GM23338 (cell line): ENCODE results near the gene FPGS. TPM values are rescaled to one million over a fixed set of nuclear protein-coding genes. Genes with fewer than 3 reads are reported as not detected.

Source experiments
- ATAC-seq: fragments of 200-7000 bp; cut with Tn5 transposase; 3 replicates; pipeline ENCODE4 v1.9.1; 2020
- DNase-seq: peaks from one replicate; pipeline ENCODE4 v3.0.0-alpha.2; 2015; ENCODE audit warnings: low spot score
- H2AFZ ChIP-seq: fragments of 200-600 bp; sonication (generic); 2 replicates; pipeline ENCODE4 v1.8.0; 2016; ENCODE audit warnings: antibody characterized with exemption, mild to moderate bottlenecking, moderate library complexity
- H3F3A ChIP-seq: fragments of 200-600 bp; sonication (generic); replicated peaks from 2 replicates; pipeline ENCODE4 v1.8.0; 2017; ENCODE audit warnings: antibody characterized with exemption, mixed run types, low read depth
- H3K27ac ChIP-seq: fragments of 200-600 bp; sonication (generic); 2 replicates; pipeline ENCODE4 v1.6.1; 2016; ENCODE audit warnings: low read depth
- H3K27me3 ChIP-seq: fragments of 200-600 bp; sonication (generic); 2 replicates; pipeline ENCODE4 v1.8.0; 2016; ENCODE audit warnings: mild to moderate bottlenecking, mixed run types, moderate library complexity; ENCODE audit not compliant: insufficient read depth
- H3K36me3 ChIP-seq: fragments of 200-600 bp; sonication (generic); 2 replicates; pipeline ENCODE4 v1.8.0; 2016; ENCODE audit warnings: mild to moderate bottlenecking; ENCODE audit not compliant: insufficient read depth
- H3K4me1 ChIP-seq: fragments of 200-600 bp; sonication (generic); 2 replicates; pipeline ENCODE4 v1.8.0; 2016; ENCODE audit warnings: mild to moderate bottlenecking, moderate library complexity; ENCODE audit not compliant: insufficient read depth
- H3K4me2 ChIP-seq: fragments of 200-600 bp; sonication (generic); 2 replicates; pipeline ENCODE4 v1.7.1; 2017; ENCODE audit warnings: mixed run types
- H3K4me3 ChIP-seq: fragments of 200-600 bp; sonication (generic); 2 replicates; pipeline ENCODE4 v1.6.1; 2016; ENCODE audit warnings: mixed run types
- H3K79me2 ChIP-seq: fragments of 200-600 bp; sonication (generic); replicated peaks from 2 replicates; pipeline ENCODE4 v1.8.0; 2017; ENCODE audit warnings: mild to moderate bottlenecking; ENCODE audit not compliant: insufficient read depth
- H3K9me2 ChIP-seq: fragments of 200-600 bp; sonication (generic); 2 replicates; pipeline ENCODE4 v1.8.0; 2017; ENCODE audit not compliant: insufficient read depth
- H4K20me1 ChIP-seq: fragments of 200-600 bp; sonication (generic); replicated peaks from 2 replicates; pipeline ENCODE4 v1.8.0; 2017; ENCODE audit warnings: mild to moderate bottlenecking; ENCODE audit not compliant: insufficient read depth
- H3K27ac Mint-ChIP-seq: 2 replicates; pipeline ENCODE4 v1.8.0; 2020; ENCODE audit warnings: inconsistent platforms, mild to moderate bottlenecking, moderate library complexity, mixed read lengths
- H3K27me3 Mint-ChIP-seq: 3 replicates; pipeline ENCODE4 v1.8.0; 2022; ENCODE audit warnings: low read depth, mild to moderate bottlenecking, moderate library complexity, mixed read lengths, inconsistent platforms; ENCODE audit not compliant: insufficient read depth, poor library complexity
- H3K36me3 Mint-ChIP-seq: 3 replicates; pipeline ENCODE4 v1.8.0; 2021; ENCODE audit warnings: low read depth, mild to moderate bottlenecking, inconsistent platforms, moderate library complexity, mixed read lengths
- H3K4me1 Mint-ChIP-seq: 3 replicates; pipeline ENCODE4 v1.8.0; 2020; ENCODE audit warnings: mild to moderate bottlenecking, inconsistent platforms, mixed read lengths
- H3K4me3 Mint-ChIP-seq: 3 replicates; pipeline ENCODE4 v1.8.0; 2021; ENCODE audit warnings: moderate library complexity, mild to moderate bottlenecking, inconsistent platforms, mixed read lengths
- H3K9me3 Mint-ChIP-seq: 3 replicates; pipeline ENCODE4 v1.8.0; 2020; ENCODE audit warnings: moderate library complexity, mild to moderate bottlenecking, inconsistent platforms, mixed read lengths
- CREB1 ChIP-seq: fragments of 250-450 bp; sonication (Bioruptor Pico); IDR thresholded peaks from 2 replicates; pipeline ENCODE4 v1.5.0; 2020; ENCODE audit warnings: low read depth, mild to moderate bottlenecking, moderate library complexity
- ETS1 ChIP-seq: IDR thresholded peaks from 2 replicates; pipeline ENCODE4 v1.6.1; 2016; ENCODE audit warnings: antibody characterized with exemption
- EZH2 ChIP-seq: fragments of 200-600 bp; sonication (generic); IDR thresholded peaks from one replicate; pipeline ENCODE4 v1.8.0; 2017; ENCODE audit warnings: antibody characterized with exemption, mild to moderate bottlenecking, low read depth; ENCODE audit not compliant: unreplicated experiment
- EZH2phosphoT487 ChIP-seq: fragments of 200-600 bp; sonication (generic); IDR thresholded peaks from one replicate; pipeline ENCODE4 v1.8.1; 2018; ENCODE audit warnings: antibody characterized with exemption; ENCODE audit not compliant: unreplicated experiment
- JUNB ChIP-seq: IDR thresholded peaks from one replicate; pipeline ENCODE4 v1.6.1; 2016; ENCODE audit warnings: antibody characterized with exemption; ENCODE audit not compliant: unreplicated experiment
- NANOG ChIP-seq: IDR thresholded peaks from 2 replicates; pipeline ENCODE4 v1.6.1; 2016; ENCODE audit warnings: antibody characterized with exemption, borderline replicate concordance
- POLR2AphosphoS5 ChIP-seq: IDR thresholded peaks from 2 replicates; pipeline ENCODE4 v1.6.1; 2016; ENCODE audit warnings: antibody characterized with exemption, low read depth
- STAT1 ChIP-seq: IDR thresholded peaks from one replicate; pipeline ENCODE4 v1.6.1; 2016; ENCODE audit warnings: antibody characterized with exemption; ENCODE audit not compliant: unreplicated experiment
- ZNF331 ChIP-seq: fragments of 250-450 bp; sonication (Bioruptor Pico); IDR thresholded peaks from 2 replicates; pipeline ENCODE4 v1.5.0; 2020; ENCODE audit warnings: low read depth, mild to moderate bottlenecking, moderate library complexity
- ZNF462 ChIP-seq: fragments of 250-450 bp; sonication (Bioruptor Pico); IDR thresholded peaks from 2 replicates; pipeline ENCODE4 v1.5.0; 2020; ENCODE audit warnings: mild to moderate bottlenecking, moderate library complexity
- polyA plus RNA-seq: library from polyadenylated mRNA; unstranded; fragments of >200 nt; fragmentation: Nextera tagmentation; extraction: Ambion mirVana; gene quantifications from 2 replicates; pipeline ENCODE4 v1.2.1, GENCODE V29; 2016
- total RNA-seq: library from RNA; depleted of rRNA; stranded (reverse); fragments of >200 nt; shearing (Covaris generic); gene quantifications from 2 replicates; pipeline ENCODE4 v1.2.3, GENCODE V29; 2014
- TF ChIP-seq, protein P1 (sequence below): IDR thresholded peaks from one replicate; pipeline ENCODE4 v1.6.1; 2018; ENCODE audit warnings: antibody characterized with exemption; ENCODE audit not compliant: unreplicated experiment

FPGS gene
- total and polyA plus RNA-seq, 2 experiments from 2014 or later = 40.7 to 87.2 TPM

DNA sequence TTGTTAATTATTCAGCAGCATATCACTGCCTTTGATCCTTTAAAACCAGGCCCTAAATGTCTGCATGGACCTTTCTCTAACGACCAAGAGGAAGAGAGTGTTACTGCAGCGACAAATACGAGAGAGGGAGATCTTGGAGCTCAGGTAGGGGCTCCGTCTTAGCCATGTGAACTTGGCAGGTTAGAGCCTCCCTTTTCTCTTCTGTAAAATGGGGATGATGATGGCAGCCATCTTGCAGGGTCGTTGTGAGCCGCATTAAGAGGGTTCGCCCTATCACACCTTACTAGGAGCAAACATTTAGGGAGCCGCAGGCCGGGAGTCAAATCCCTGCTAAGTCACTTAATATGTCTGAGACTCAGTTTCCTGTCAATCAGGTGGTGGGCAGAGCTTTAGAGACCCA is 50.1 kb downstream of the FPGS start:
- Histone ChIP-seq H3K4me3 (no peak overlapping the region), H3K4me2 (no peak overlapping the region), H3K79me2 (no peaks in the 10 kb centered on the region), H3K4me1 (peaks cover 4% of the 10 kb centered on the region; the same call in 1 of the 2 replicates), H4K20me1 (no peaks in the 10 kb centered on the region), H3K27ac (no peak overlapping the region), H3F3A (no peaks in the 10 kb centered on the region), H3K9me2 (no peaks in the 10 kb centered on the region), H2AFZ (no peak overlapping the region), H3K27me3 (no peaks in the 10 kb centered on the region), H3K36me3 (no peaks in the 10 kb centered on the region)
- Mint-ChIP-seq H3K27me3 (peaks cover 7% of the 10 kb centered on the region), H3K36me3 (peaks cover 8% of the 10 kb centered on the region), H3K4me1 (peaks cover 5% of the 10 kb centered on the region), H3K27ac (no peak overlapping the region), H3K9me3 (peaks cover 27% of the 10 kb centered on the region), H3K4me3 (no peak overlapping the region)
- ATAC-seq = no peak
- TF ChIP-seq ETS1 (no peak), POLR2AphosphoS5 (no peak), CREB1 (no peak), STAT1 (no peak), EZH2 (no peak), NANOG (no peak), ZNF462 (CRISPR knock-in tag) (no peak), JUNB (no peak), ZNF331 (CRISPR knock-in tag) (no peak), EZH2phosphoT487 (no peak)
- TF ChIP-seq, protein P1, sequence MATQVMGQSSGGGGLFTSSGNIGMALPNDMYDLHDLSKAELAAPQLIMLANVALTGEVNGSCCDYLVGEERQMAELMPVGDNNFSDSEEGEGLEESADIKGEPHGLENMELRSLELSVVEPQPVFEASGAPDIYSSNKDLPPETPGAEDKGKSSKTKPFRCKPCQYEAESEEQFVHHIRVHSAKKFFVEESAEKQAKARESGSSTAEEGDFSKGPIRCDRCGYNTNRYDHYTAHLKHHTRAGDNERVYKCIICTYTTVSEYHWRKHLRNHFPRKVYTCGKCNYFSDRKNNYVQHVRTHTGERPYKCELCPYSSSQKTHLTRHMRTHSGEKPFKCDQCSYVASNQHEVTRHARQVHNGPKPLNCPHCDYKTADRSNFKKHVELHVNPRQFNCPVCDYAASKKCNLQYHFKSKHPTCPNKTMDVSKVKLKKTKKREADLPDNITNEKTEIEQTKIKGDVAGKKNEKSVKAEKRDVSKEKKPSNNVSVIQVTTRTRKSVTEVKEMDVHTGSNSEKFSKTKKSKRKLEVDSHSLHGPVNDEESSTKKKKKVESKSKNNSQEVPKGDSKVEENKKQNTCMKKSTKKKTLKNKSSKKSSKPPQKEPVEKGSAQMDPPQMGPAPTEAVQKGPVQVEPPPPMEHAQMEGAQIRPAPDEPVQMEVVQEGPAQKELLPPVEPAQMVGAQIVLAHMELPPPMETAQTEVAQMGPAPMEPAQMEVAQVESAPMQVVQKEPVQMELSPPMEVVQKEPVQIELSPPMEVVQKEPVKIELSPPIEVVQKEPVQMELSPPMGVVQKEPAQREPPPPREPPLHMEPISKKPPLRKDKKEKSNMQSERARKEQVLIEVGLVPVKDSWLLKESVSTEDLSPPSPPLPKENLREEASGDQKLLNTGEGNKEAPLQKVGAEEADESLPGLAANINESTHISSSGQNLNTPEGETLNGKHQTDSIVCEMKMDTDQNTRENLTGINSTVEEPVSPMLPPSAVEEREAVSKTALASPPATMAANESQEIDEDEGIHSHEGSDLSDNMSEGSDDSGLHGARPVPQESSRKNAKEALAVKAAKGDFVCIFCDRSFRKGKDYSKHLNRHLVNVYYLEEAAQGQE = no peak
- no peak for DNase-seq
